Measurements from ENCODE around the gene ZNF425. TPM values are rescaled to one million over a fixed set of nuclear protein-coding genes. Genes with fewer than 3 reads are reported as not detected.

The ZNF425 gene
- total and polyA plus RNA-seq, 9 of the 15 experiments (the other 6 are each of a cell fraction or from before 2014, with no cell fraction given): 0.03 to 0.89 (median 0.54) TPM

- TF ChIP-seq AFF1 (IDR thresholded peaks at IDR 0.05; ENCODE audit: low read depth in 1 of 2, partially characterized antibody in 2 of 2) (peak; percentile 22 to 58), THAP7 (CRISPR knock-in tag; IDR thresholded peaks at IDR 0.05) (peak; percentile 75; the same call in 1 of the 2 replicates), NFE2 (IDR thresholded peaks at IDR 0.05; ENCODE audit: low read depth) (no peak), CHD1 (IDR thresholded peaks at IDR 0.05; ENCODE audit: low read length) (no peak), GTF2B (IDR thresholded peaks at IDR 0.05; ENCODE audit: extremely low read depth, insufficient read length) (no peak), DIDO1 (tag; IDR thresholded peaks at IDR 0.05; ENCODE audit: low read depth) (no peak), POLR2AphosphoS2 (IDR thresholded peaks at IDR 0.05; ENCODE audit: low read length) (no peak), RBFOX2 (IDR thresholded peaks at IDR 0.05; ENCODE audit: low read depth, low read length) (peak; percentile 73), ELK1 (CRISPR knock-in tag; IDR thresholded peaks at IDR 0.05) (0 out of 2 replicates have a peak, but pooled peaks have one; percentile 22), NCOA6 (IDR thresholded peaks at IDR 0.05) (peak; percentile 77), SREBF2 (CRISPR knock-in tag; IDR thresholded peaks at IDR 0.05) (no peak), ZNF707 (CRISPR knock-in tag; conservative IDR thresholded peaks at IDR 0.05) (no peak)
- TF ChIP-seq, protein P1, sequence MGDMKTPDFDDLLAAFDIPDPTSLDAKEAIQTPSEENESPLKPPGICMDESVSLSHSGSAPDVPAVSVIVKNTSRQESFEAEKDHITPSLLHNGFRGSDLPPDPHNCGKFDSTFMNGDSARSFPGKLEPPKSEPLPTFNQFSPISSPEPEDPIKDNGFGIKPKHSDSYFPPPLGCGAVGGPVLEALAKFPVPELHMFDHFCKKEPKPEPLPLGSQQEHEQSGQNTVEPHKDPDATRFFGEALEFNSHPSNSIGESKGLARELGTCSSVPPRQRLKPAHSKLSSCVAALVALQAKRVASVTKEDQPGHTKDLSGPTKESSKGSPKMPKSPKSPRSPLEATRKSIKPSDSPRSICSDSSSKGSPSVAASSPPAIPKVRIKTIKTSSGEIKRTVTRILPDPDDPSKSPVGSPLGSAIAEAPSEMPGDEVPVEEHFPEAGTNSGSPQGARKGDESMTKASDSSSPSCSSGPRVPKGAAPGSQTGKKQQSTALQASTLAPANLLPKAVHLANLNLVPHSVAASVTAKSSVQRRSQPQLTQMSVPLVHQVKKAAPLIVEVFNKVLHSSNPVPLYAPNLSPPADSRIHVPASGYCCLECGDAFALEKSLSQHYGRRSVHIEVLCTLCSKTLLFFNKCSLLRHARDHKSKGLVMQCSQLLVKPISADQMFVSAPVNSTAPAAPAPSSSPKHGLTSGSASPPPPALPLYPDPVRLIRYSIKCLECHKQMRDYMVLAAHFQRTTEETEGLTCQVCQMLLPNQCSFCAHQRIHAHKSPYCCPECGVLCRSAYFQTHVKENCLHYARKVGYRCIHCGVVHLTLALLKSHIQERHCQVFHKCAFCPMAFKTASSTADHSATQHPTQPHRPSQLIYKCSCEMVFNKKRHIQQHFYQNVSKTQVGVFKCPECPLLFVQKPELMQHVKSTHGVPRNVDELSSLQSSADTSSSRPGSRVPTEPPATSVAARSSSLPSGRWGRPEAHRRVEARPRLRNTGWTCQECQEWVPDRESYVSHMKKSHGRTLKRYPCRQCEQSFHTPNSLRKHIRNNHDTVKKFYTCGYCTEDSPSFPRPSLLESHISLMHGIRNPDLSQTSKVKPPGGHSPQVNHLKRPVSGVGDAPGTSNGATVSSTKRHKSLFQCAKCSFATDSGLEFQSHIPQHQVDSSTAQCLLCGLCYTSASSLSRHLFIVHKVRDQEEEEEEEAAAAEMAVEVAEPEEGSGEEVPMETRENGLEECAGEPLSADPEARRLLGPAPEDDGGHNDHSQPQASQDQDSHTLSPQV (IDR thresholded peaks at IDR 0.05): peak; percentile 63
- TF ChIP-seq, protein P2, sequence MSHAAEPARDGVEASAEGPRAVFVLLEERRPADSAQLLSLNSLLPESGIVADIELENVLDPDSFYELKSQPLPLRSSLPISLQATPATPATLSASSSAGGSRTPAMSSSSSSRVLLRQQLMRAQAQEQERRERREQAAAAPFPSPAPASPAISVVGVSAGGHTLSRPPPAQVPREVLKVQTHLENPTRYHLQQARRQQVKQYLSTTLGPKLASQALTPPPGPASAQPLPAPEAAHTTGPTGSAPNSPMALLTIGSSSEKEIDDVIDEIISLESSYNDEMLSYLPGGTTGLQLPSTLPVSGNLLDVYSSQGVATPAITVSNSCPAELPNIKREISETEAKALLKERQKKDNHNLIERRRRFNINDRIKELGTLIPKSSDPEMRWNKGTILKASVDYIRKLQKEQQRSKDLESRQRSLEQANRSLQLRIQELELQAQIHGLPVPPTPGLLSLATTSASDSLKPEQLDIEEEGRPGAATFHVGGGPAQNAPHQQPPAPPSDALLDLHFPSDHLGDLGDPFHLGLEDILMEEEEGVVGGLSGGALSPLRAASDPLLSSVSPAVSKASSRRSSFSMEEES (CRISPR knock-in tag; IDR thresholded peaks at IDR 0.05): no peak
Measured at GRCh38 chr7:149147072-149147751, 21.1 kb upstream of the ZNF425 start, which contains the start of gene ZNF398 (continued).

Measured in K562 (cell line).